HG02885 (cell line): ENCODE data around the gene OSM.

ENCODE experiments used
- ATAC-seq: cut with Tn5 transposase; IDR thresholded peaks from one replicate; pipeline ENCODE4 v1.9.1; 2021; ENCODE audit warnings: mild to moderate bottlenecking; ENCODE audit not compliant: unreplicated experiment, poor library complexity

OSM gene

DNA sequence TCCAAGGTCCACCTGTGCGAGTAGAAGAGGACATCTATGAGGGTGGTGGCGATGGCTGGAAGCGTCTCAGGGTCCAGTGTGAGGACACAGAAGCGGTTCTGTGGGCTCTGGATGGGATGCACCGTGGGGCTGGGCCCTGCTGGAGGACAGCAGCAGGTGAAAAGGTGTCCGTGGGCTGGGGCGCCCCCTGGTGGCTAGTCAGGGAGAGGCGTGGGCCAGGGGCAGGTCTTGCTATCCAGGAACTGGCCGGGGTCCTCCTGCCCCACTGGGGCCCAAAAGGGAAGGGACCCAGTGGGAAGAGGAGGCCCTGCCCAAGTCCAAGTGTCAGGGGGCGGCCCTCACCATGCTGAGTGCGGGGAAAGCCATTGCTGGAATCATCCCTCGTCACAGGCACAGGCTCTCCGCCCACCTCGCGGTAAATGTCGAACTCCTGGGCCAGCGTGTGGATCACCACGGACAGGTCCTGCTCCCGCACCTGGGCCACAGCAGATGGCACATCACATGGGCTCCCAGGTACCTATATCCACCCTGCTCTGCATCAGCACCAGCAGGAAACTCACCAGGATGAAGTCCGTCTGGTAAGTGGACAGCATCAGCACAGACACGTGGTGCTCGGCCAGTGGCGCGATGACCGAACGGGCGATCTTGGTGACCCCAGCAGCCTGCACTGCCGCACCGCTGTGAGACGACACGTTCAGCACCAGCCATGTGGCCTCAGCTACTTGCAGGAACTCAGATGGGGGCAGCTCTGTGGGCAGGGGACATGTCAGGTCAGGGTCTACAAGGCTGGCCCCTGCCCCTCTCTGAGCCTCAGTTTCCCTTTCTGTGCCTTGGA is 20.4 kb upstream of the OSM start:
- no peak for ATAC-seq

DNA sequence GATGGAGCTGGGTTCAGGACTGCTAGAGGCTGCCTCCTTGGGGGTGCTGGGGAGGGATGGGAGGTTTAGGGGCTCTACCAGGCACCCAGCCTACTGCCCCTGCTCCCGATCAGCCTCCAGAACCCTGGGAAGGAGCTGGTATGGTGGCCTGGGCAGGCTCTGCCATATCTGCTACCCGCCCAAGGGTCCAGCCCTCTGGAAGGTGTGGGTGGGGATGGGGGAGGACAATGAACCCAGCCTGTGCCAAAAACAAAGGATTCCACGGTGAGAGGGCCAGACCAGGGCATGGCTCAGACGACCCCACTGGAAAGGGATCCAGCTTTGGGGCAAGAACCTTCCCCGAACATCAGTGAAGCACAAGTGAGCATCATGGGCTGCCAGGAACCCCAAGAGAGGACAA is 19.7 kb upstream of the OSM start:
- ATAC-seq = no peak

DNA sequence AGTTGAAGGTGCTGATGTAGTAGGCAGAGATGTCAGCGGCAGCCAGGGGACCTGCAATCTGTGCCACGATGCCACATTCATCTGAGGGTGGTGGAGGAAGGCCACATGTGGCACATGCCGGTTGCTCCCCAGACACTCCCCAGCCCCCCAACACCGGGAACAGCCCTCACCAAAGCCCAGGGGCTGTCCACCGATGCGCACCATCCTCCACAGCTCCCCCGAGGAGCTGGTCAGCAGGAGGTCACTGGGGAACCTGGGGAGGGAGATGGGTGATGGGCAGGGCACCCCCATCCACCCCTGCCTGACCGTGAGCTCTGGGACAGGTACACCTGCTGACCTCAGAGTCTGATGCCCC is 19.2 kb upstream of the OSM start:
- no peak for ATAC-seq

DNA sequence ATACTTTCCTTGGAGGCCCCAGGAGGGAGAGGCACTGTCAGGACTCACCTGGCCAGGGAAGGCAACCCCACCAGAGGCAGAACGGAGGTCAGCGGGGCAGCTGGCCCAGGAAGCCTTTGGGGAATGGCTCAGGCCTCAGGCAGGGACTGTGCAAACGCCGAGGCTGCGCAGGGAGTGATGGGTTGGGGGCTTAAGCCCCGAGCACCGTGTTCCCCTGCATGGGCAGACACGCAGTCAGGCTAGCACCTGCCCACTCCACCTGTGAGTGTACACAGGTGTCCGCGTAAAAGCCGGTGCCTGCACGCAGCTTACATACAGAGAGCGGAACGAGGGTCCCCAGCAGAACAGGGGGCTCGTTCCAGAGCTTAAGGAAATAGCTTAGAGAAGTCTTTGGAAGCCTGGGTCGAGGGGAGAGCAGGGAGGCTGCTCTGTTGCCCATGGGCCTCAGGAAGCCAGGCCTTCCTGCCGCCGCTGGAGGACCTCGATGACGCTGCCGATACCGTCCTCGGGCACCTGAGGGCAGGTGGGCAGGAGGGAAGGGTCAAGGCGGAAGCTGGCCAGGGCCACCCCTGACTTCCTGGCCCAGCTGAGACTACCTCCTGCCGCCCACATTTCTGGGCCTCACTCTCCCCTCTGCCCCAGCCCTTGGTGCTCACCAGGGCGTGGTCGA is 18.7 kb upstream of the OSM start:
- no peak for ATAC-seq

DNA sequence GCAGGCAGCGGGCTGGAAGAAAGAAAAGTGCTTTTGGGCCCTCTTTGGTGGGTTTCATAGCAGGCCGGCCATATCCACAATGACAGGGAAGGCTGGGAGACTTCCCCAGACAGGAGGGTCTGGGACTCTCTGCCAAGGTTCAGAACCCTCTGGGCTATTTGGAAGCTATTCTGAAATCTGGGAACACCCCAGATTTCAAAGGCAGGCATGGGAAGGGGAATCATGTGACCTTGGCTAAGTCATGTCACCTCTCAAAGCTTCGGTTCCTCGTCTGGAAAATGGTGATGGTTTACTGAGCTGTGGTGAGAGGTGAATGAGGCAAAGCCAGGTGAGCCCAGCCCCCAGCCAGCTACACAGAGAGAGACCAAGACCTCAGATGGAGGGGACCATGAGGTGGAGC is 18.0 kb upstream of the OSM start:
- no peak for ATAC-seq

DNA sequence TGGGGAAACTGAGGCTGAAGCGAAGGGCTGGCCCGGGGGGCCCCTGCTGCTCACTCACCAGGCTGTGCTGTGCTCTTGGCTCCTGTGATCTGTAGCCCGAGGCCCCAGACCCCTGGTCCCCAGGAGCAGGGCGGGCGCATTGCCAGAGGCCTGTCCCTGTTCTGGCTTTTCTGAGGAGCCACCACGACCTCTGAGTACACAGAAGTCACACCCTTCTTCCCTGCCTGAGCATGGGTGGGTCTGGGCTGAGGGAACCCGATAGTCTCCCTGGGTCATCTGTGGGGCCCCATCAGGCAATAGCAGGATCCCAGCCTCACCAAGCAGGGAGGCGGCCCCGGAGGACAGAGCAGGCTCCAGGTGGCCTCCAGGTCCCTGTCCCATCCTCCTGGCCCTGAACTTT is 17.5 kb upstream of the OSM start:
- no peak for ATAC-seq

DNA sequence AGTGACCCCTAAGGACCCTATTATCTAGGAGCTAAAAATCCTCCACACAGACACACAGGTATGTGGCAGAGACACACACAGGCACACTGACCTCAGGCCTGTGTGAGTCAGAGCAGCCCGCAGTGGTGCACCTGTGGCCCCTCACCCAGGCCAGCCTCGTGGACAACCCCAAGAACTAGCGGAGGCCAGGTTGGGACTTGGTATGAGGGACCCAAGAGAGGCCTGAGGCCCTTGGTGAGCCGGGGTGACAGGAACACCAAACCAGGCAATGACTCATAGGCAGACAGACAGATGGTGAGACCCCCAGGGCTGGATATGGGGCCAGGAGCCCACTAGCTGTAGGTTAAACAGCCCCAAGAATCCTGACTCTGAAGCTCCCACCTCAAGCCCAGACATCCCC is 16.7 kb upstream of the OSM start:
- no peak for ATAC-seq

DNA sequence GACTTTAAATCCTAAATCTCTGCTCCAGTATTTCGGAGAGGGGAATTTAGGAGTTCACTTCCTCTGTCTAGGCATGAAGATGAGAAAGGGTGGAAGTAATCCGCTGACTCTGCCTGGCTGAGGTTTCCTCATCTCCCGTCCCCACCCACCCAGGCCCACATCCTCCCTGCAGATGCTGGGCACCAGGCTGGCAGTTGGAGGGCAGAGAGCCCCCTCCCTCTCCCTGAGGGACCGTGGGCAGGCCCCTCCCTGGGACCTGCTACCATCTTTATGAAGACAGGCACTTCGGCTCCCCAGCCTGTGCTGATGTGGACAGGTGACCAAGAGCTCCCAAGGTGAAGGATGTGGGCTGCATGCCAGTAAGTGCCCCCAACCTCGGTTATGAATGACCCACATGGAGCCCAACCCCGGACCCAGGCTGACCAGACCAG is 16.0 kb upstream of the OSM start:
- no peak for ATAC-seq

DNA sequence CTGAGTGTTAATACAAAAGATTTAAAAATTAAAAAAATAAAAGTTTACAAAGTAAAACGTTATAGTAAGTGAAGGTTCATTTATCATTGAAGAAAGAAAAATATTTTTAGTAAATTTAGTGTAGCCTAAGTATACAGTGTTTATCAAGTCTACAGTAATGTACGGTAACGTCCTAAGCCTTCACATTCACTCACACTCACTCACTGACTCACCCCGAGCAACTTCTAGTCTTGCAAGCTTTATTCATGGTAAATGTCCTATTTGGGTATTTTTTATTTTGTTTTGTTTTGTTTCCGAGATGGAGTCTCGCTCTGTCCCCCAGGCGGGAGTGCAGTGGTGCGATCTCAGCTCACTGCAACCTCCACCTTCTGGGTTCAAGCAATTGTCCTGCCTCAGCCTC is 13.9 kb upstream of the OSM start:
- ATAC-seq = no peak

DNA sequence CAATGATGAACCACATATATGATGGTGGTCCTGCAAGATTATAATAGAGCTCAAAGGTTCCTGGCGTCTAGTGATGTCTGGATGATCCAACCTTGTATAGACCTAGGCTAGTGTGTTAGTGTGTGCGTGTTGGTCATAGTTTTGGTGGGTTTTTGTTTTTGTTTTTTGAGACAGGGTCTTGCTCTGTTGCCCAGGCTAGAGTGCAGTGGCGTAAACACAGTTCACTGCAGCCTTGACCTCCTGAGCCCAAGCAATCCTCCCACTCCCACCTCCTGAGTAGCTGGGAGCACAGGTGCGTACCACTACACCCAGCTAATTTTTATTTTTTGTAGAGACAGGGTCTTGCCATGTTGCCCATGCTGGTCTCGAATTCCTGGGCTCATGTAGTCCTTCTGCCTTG is 13.3 kb upstream of the OSM start:
- ATAC-seq = no peak

DNA sequence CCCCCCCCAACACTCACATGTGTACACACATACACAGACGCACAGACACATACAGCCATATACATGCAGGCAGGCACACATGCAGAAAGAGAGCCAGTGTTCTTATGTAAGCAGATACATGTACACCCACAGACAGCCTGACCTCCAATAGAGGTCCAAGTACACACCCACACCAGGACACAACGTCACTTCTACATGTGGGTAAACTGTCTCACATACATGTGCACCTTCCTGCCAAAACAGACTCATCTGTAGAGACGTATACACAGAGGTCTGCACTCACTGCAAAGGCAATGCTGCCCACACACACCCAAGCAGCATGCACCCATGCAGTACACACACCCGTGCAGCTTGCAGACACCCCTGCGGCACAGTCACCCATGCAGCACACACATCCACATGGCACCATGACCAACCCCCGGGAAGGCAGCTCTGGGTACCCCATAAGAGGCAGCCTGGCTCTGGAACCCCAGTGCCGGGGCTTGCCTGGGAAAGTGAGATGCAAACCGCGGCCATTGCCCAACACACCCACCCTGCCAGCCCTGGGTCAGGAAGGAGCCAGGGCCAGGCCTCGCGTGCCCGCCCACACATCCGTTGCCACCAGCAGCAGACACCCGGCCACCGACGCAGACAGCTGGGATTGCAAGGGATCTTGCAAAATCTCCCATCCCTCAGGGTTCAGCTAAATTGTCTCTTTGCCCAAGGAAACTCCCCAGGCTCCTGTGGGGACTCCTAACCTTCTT is 12.6 kb upstream of the OSM start:
- no peak for ATAC-seq

DNA sequence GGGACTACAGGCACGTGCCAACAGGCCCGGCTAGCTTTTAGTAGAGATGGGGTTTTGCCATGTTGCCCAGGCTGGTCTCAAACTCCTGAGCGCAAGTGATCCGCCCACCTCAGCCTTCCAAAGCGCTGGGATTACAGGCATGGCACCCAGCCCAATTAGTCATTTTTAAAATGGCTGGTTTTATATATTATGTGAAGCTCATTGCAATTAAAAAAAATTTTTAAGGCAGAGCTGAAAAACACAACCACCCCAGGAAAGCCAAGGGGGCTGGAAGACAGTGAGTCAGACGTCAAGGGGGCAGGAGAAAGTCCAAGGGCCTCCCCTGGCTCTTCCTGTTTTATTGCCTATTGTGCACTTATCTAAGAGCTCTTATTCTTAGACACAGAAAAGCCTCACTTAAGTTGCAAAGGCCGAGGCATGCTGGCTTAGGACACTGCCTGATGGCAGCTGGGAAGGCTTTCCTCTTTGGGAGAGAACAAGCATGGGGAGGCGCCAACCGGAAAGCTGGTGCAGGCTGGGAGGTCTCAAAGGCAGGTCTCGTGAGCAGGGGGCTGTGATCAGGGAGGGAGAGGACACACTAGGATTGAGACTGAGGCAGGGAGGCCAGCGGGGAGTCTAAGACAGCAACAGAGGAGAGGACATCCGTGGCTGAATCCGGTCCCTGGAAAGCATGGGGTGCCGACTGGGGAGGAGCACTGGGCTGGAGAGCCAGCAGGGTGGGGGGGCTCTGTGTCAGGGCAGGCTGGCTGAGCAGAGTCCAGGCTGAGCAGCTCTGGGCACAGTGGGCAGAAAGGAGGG is 11.1 kb upstream of the OSM start:
- ATAC-seq = no peak

DNA sequence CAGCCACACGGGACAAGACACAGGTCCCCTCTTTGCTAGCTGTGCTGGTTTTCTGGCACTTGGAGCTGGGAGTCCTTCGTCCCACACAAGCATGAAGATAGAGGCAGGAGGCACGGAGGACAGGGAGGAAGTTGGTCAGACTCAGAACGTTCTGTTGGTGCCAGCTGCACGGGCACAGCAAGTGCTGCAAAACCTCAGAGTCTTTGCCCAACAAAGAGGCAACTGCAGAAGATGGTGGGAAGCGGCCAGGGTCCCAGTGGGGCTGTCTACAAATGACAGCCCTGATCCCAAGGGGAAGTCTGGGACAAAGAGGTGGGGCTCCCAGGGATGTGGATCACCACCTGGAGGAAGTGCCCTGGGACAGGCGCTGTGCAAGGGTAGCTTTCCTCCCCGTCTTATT is 9.4 kb upstream of the OSM start:
- no peak for ATAC-seq

DNA sequence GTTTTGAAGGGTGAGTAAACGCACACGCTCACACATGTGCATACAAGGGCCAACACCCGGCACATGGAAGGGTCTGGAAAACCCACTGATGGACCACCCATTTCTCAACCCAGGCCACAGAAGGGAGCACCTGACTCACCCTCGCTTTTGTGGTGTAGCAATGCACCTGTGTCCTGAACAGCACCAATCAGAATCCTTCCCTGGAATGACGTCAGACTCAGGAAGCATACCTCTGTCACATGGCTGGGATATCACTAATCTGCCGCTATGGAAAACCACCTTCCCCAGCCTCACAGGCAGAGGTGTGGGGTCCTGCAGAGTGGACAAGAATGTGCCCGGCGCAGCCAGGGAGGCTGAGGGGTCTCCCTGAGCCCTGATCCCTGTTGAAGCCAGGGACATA is 9.0 kb upstream of the OSM start:
- ATAC-seq = no peak

DNA sequence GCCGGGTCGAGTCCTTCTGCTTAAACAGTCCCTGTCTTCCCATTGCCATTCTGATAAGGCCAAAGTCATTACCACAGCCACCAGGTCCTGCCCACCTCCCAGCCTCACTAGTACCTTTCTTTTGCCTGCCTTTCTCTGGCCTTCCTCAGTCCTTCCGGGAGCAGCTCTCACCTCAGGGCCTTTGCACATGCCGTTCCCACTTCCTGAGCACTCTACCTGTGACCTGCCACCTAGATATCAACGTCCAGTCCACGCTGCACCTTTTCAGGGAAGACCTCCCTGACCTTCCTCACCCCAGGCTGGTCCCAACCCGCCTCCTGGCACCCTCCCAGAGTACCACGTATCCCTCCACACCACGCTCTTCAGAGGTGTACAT is 7.8 kb upstream of the OSM start:
- no peak for ATAC-seq

DNA sequence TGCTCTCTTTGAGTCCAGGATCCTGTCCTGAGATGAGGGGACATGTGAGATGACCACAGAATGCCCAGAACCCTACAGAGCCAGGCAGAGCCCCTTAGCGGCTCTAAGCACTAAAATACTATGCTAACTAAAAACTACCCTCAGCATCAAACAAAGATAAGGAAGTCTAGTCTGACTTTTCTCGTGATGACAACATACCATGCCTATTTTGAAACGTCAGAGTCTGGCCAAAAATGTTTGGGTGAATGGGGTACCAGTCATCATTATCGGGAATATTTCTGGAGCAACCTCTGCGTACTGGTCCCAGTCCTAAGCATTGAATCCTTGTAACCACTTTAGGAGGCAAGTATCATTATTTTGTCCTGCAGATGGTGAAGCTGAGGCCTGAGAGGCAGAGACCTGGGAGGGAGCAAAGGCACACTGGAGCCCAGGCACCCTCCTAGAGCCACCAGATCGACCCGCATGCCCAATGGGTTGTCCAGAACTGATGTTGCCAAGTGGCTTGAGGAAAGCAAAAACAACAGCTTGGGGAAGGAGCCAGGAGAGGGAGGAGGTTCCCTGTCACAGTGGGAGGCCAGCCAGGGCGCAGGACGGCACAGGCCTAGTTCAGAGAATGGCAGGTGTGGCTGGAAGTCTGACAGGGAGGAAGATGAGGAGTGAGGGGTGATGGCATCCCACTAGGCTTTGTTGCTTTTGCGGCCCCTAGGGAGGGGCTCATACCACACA is 7.2 kb upstream of the OSM start:
- ATAC-seq = no peak

DNA sequence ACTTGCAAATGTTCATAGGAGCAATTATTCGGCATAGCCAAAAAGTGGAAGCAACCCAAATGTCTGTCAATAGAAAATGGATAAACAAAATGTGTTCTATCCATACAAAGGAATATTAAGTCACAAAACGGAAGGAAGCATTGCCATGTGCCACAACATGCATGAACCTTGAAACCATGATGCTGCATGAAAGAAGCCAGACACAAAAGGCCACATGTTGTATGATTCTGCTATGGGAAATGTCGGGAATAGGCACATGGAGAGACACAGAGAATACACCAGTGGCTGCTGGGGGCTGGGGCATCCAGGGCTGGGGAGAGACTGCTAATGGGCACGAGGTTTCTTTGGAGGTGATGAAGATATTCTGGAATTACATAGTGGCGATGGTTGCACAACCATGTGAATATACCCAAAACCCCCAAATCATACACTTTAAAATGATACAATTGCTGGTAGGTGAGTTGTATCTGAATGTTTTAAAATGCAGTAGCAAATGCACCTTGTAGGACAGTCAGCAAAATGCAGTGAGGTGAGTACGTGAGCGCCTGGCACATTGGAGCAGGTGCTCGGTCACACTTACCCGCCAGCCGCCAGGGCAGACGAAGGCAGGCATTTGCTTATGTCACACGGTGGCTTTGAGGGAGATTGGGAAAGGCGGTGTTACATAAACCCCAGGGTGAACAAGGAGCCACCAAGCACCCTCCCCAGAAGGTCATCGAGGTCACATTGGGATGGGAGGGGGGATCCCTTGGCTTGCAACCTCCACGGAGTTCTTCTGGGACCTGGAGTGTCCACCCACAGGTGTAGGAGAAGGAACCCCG is 6.3 kb upstream of the OSM start:
- no peak for ATAC-seq

DNA sequence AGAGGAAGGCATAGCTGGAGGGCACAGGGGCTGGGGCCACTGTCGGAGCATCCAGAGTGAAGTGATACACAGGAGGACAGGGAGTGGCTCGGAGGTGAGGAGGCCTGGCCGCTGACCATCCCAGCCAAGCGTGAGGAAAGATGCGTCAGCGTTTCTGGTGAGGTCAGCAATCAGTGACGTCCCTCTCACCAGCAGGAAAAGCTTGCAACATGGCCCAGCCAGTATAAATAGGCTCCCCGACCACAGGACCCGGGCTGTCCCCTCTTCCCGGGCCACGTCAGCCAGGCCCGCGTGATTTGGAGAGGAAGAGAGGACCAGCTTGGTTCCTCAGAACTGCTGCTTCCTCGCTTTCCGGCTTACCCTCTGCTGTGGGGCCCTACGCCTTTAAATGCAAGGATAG is 4.2 kb upstream of the OSM start:
- no peak for ATAC-seq

DNA sequence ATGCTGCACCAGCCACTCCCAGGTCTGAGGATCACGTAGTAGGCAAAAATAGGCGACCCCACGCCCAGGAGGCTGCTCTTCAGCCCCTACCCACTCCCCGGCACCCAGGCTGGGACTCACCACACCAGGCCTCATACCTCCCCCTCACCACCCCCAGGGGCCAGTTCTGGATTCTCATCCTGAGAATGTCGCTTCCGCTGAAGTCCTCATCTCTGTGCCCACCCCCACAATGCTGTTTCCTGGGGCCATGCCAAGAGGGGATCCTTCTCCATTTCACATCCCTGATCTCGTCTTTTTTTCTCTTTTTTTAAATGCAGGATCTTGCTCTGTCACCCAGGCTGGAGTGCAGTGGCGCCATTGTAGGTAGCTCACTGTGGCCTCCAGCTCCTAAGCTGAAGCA is 1.7 kb upstream of the OSM start:
- no peak for ATAC-seq
